Left ventricle myocardium inferior (tissue), 1 donor: Measurements from ENCODE around the gene UROS. TPM values are rescaled to one million over a fixed set of nuclear protein-coding genes. Genes with fewer than 3 reads are reported as not detected.

Experiments
- DNase-seq: peaks from one replicate; pipeline ENCODE4 v3.0.0-alpha.2; 2020
- H3K27ac ChIP-seq: fragments of 200-600 bp; replicated peaks from 2 replicates; pipeline ENCODE4 v1.8.0; 2021
- H3K27me3 ChIP-seq: fragments of 200-600 bp; 2 replicates; pipeline ENCODE4 v1.8.0; 2021; ENCODE audit warnings: low read depth
- H3K36me3 ChIP-seq: fragments of 200-600 bp; 2 replicates; pipeline ENCODE4 v1.8.0; 2021
- H3K4me1 ChIP-seq: fragments of 200-600 bp; 2 replicates; pipeline ENCODE4 v1.8.0; 2021
- H3K4me3 ChIP-seq: fragments of 200-600 bp; 2 replicates; pipeline ENCODE4 v1.8.0; 2021; ENCODE audit warnings: mild to moderate bottlenecking, moderate library complexity
- H3K9me3 ChIP-seq: fragments of 200-600 bp; replicated peaks from 2 replicates; pipeline ENCODE4 v1.8.0; 2021
- intact Hi-C: fragments of 100-400 bp; cut with micrococcal nuclease; formaldehyde crosslinking; loops from one replicate; pipeline ENCODE4 v1.11.0; 2022
- total RNA-seq: library from RNA; stranded (reverse); fragmentation: NEBNext Ultra II Directional; extraction: Animal tissue kit (Norgen Biotek cat#: 25700); gene quantifications from one replicate; pipeline ENCODE4 v1.2.1, GENCODE V29; 2021
- TF ChIP-seq, protein P1 (sequence below): fragments of 200-600 bp; IDR thresholded peaks from 2 replicates; pipeline ENCODE4 v1.8.0; 2021; ENCODE audit warnings: antibody characterized with exemption, mild to moderate bottlenecking, borderline replicate concordance
- donor health status: DM: no; HTN: yes; CAD: no; lungs with severe emphysema.

Gene UROS
- total RNA-seq, 1 donor from 2014 or later: 80.4 TPM

DNA sequence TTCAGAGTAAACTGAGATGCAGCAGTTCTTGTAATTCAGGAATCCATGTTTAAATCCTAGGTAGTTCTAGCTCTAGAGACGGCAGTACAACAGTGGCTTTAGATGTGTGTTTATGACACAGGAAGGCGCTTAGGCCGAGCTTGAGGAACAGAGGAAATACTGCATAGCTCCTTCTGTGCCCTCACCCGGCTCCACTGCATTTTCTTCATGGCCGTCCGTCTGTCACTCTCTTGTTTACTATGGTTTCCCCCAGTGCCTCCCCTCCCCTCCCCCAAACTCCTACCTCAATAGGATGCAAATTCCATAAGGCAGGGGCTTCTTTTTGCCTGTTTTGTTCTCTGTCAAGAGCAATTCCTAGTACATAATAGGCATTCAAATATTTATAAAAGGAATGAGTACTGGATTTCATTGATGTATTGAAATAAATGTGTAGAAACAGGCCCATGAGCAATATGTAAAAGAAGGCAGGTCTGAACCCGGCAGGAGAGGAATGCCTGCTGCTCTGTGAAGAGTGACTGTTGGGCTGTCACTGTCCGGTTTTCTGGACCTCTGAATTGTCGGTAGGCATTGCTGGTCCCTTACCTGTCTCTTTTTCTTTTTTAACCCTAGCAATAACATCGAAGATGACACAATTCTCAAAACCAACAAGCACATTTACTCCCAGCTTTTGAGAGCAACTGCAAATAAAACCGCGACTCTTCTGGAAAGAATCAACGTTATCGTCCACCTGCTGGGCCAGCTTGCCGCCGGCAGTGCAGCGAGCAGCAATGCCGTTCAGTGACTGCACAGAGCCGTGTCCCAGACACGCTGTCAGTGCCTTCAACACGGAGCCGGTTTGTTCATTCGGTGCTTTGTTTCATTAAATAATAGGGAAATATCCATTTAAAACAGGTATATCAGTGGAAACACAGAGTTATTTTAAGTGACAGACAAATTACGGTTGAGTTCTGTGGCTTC lies 60.1 kb downstream of the UROS start:
- intact Hi-C loops: no loop called here
- Histone ChIP-seq H3K4me1 (peaks cover 14% of the 10 kb centered on the region), H3K27ac (no peak overlapping the region), H3K27me3 (no peaks in the 10 kb centered on the region), H3K9me3 (no peaks in the 10 kb centered on the region), H3K4me3 (no peak overlapping the region), H3K36me3 (peaks cover 80% of the 10 kb centered on the region)
- TF ChIP-seq, protein P1, sequence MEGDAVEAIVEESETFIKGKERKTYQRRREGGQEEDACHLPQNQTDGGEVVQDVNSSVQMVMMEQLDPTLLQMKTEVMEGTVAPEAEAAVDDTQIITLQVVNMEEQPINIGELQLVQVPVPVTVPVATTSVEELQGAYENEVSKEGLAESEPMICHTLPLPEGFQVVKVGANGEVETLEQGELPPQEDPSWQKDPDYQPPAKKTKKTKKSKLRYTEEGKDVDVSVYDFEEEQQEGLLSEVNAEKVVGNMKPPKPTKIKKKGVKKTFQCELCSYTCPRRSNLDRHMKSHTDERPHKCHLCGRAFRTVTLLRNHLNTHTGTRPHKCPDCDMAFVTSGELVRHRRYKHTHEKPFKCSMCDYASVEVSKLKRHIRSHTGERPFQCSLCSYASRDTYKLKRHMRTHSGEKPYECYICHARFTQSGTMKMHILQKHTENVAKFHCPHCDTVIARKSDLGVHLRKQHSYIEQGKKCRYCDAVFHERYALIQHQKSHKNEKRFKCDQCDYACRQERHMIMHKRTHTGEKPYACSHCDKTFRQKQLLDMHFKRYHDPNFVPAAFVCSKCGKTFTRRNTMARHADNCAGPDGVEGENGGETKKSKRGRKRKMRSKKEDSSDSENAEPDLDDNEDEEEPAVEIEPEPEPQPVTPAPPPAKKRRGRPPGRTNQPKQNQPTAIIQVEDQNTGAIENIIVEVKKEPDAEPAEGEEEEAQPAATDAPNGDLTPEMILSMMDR: no peak
- DNase-seq: no peak

DNA sequence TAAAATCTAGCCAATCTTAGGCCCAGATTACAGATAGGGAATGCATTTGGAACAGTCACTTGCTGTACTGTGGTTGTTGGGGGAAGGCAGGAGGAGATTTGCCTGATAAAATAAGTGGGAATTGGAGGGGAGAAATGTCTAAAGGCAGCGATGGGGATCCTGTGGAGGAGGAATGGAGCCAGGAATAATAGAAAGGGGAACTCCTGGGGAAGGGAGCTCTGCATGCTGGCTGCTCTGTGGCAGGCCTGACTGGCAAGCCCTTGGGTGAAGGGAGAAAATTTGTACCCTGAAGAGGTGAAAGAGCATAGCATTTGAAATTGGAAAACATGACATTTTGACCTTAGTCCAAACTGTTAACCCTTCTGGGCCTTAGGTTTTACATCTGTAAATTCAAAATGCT lies 61.1 kb downstream of the UROS start:
- H3K27ac ChIP-seq: no peak overlapping the region
- H3K4me1 ChIP-seq: peaks cover 4% of the 10 kb centered on the region
- intact Hi-C loops: no loop called here
- peaks cover 87% of the 10 kb centered on the region for H3K36me3 ChIP-seq
- no peaks in the 10 kb centered on the region for H3K9me3 ChIP-seq
- TF ChIP-seq, protein P1: no peak
- H3K4me3 ChIP-seq: no peak overlapping the region
- H3K27me3 ChIP-seq: no peaks in the 10 kb centered on the region
- no peak for DNase-seq

DNA sequence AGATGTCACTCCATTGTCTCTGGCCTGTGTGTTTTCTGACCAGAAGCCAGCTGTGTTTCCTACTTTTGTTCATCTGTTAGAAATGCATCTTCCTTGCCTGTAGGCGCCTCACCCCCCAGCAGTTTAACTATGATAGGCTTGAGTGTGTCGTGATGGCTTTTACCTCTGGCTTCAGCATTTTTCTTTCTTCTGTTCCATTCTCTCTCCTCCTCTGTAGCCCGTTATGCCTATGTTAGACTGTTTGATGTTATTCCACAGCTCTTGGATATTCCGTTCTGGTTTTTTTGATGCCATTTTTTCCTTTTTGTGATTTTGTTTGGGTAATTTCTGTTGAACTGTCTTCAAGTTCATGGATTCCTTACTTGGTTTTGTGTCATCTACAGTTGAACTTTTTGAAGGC lies 65.3 kb downstream of the UROS start:
- intact Hi-C loops: no loop called here
- H3K27me3 ChIP-seq: no peaks in the 10 kb centered on the region
- no peak overlapping the region for H3K4me3 ChIP-seq
- H3K4me1 ChIP-seq: no peaks in the 10 kb centered on the region
- TF ChIP-seq, protein P1: no peak
- peaks cover 90% of the 10 kb centered on the region for H3K36me3 ChIP-seq
- no peak overlapping the region for H3K27ac ChIP-seq
- no peak for DNase-seq
- no peaks in the 10 kb centered on the region for H3K9me3 ChIP-seq

DNA sequence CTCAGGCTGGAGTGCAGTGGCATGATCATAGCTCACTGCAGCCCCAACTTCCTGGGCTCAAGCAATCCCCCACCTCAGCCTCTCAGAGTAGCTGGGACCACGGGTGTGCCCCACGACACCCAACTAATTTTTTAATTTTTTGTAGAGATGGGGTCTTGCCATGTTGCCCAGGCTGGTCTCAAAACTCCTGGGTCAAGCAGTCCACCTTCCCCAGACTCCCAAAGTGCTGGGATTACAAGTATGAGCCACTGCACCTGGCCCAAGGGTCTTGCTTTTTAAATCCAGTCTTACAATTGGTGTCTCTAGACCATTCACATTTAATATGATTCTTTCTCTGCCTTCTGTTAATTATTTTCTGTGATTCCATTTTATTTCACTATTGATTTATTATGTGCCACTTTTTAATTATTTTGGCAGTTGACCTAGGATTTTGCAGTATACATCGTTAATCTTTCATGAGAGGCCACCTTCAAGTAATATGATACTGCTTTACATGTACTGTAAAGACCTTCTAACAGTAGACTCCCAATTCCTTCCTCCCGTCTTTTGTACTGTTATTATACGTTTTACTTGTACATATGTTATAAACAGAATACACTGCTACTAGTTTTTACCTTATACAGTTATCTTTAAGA lies 66.1 kb downstream of the UROS start:
- TF ChIP-seq, protein P1: no peak
- Histone ChIP-seq H3K4me3 (no peak overlapping the region), H3K9me3 (no peaks in the 10 kb centered on the region), H3K27ac (no peak overlapping the region), H3K4me1 (no peaks in the 10 kb centered on the region), H3K27me3 (no peaks in the 10 kb centered on the region), H3K36me3 (peaks cover 95% of the 10 kb centered on the region)
- no peak for DNase-seq
- intact Hi-C loops: no loop called here

DNA sequence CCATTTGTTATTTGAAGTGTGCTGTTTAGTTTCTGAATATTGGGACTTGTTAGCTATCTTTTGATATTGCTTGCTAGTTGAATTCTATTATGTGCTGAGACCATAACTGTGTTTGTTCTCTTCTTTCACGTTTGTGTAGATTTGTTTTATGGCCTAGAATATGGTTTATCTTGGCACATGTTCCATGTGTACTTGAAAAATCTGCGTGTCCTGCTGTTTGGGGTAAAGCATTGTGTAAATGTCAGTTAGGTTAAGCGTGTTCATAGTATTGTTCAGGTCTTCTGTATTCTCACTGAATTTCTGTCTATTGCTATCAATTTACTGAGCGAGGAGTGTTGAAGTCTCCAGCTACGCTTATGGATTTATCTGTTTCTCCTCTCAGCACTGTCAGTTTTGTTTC lies 66.9 kb downstream of the UROS start:
- Histone ChIP-seq H3K27me3 (no peaks in the 10 kb centered on the region), H3K27ac (no peak overlapping the region), H3K4me3 (no peak overlapping the region), H3K9me3 (no peaks in the 10 kb centered on the region), H3K36me3 (peaks cover 95% of the 10 kb centered on the region), H3K4me1 (no peaks in the 10 kb centered on the region)
- intact Hi-C loops: no loop called here
- TF ChIP-seq, protein P1: no peak
- DNase-seq: no peak
